ENCODE measurements around the gene KAZN.
"Not testable (repeated sequence)": the region's sequence is repeated elsewhere in the genome, so short reads cannot be mapped to it uniquely, and the experiment has no call there.

The KAZN gene

DNA sequence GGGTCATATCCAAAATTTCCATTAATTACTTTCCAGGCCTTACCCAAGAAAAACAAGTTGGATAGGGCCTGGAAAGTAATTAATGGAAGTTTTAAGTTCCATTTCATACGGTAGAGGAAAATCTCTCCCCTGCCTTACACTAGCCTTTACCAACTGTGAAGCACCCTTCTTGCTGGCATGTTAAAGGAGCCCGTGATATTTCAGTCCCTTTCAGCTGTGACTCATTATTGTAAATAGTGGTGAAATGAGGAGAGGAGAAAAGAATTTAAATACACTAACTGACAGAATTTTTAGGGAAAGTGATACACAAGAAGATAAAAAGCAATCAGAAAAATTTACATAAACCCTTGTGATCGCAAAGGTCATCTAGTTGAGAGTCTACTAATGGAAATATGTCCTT is 20.3 kb upstream of the KAZN start:
- no peak overlapping the region for H2AFZ ChIP-seq (ENCODE audit: insufficient read depth, low read length, poor library complexity)
- no peak overlapping the region for H2BK120ac ChIP-seq (ENCODE audit: insufficient read depth, low read length, poor library complexity)
- H3K4me1 ChIP-seq (ENCODE audit: control insufficient read depth in 1 of 2, insufficient read depth in 2 of 2, low read length in 2 of 2): peaks cover 0 to 3% of the 10 kb centered on the region in 2 experiments
- no peaks in the 10 kb centered on the region for H3K9me3 ChIP-seq (ENCODE audit: insufficient read depth, low read depth, low read length)
- no CpG with 5 or more reads among the region's 3 CpGs for WGBS (ENCODE audit: extremely low coverage, insufficient coverage, insufficient read length)
- H3K27ac ChIP-seq (ENCODE audit: low read depth, low read length): no peak overlapping the region
- H2BK12ac ChIP-seq (ENCODE audit: low read length): no peak overlapping the region
- H3K79me1 ChIP-seq (ENCODE audit: low read length): no peaks in the 10 kb centered on the region
- no peak overlapping the region for H3K18ac ChIP-seq (ENCODE audit: low read length)
- H2AK5ac ChIP-seq (ENCODE audit: low read length): no peak overlapping the region
- no peak overlapping the region for H4K91ac ChIP-seq (ENCODE audit: low read depth, low read length)
- no peaks in the 10 kb centered on the region for H3K36me3 ChIP-seq (ENCODE audit: control insufficient read depth in 1 of 2, insufficient read depth in 2 of 2, low read length in 2 of 2)
- no peak overlapping the region for H3K4me3 ChIP-seq (ENCODE audit: low read depth, low read length)
- no peak overlapping the region for H4K8ac ChIP-seq (ENCODE audit: low read depth, low read length)
- no peak for DNase-seq
- no peak overlapping the region for H4K12ac ChIP-seq (ENCODE audit: low read depth, low read length)
- no peak overlapping the region for H2BK5ac ChIP-seq (ENCODE audit: low read depth, low read length, poor library complexity)
- no peak overlapping the region for H3K23ac ChIP-seq (ENCODE audit: low read length)
- no peaks in the 10 kb centered on the region for H3K27me3 ChIP-seq (ENCODE audit: insufficient read depth, low read length)
- H3K4ac ChIP-seq (ENCODE audit: low read depth, low read length): no peak overlapping the region
- no peak overlapping the region for H3K9ac ChIP-seq (ENCODE audit: low read length)
- H3K79me2 ChIP-seq (ENCODE audit: control insufficient read depth, insufficient read depth, low read length, poor library complexity): no peaks in the 10 kb centered on the region
- H3K14ac ChIP-seq (ENCODE audit: low read length): no peak overlapping the region
- H3K4me2 ChIP-seq (ENCODE audit: low read length): no peak overlapping the region

DNA sequence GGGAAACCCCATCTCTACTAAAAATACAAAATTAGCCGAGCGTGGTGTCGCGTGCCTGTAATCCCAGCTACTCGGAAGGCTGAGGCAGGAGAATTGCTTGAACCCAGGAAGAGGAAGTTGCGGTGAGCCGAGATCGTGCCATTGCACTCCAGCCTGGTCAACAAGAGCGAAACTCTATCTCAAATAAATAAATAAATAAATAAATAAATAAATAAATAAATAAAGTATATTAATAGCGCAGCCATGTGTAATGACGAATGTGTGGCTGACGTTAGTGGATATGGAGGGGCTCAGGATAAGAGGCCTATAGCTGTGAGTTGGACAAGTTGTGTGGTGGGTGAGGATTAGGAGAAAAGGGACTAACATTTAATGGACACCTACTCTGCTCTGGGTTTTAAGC is 18.2 kb upstream of the KAZN start:
- not testable (repeated sequence) for H4K12ac ChIP-seq (ENCODE audit: low read depth, low read length); H3K4me2 ChIP-seq (ENCODE audit: low read length); H2BK5ac ChIP-seq (ENCODE audit: low read depth, low read length, poor library complexity); H3K36me3 ChIP-seq (ENCODE audit: control insufficient read depth in 1 of 2, insufficient read depth in 2 of 2, low read length in 2 of 2); H3K18ac ChIP-seq (ENCODE audit: low read length); DNase-seq; H3K79me1 ChIP-seq (ENCODE audit: low read length); H4K8ac ChIP-seq (ENCODE audit: low read depth, low read length); H3K4me3 ChIP-seq (ENCODE audit: low read depth, low read length); H2AK5ac ChIP-seq (ENCODE audit: low read length); H2BK12ac ChIP-seq (ENCODE audit: low read length); H3K14ac ChIP-seq (ENCODE audit: low read length); H2AFZ ChIP-seq (ENCODE audit: insufficient read depth, low read length, poor library complexity); H3K27ac ChIP-seq (ENCODE audit: low read depth, low read length); H3K4me1 ChIP-seq (ENCODE audit: control insufficient read depth in 1 of 2, insufficient read depth in 2 of 2, low read length in 2 of 2); H3K9ac ChIP-seq (ENCODE audit: low read length); H2BK120ac ChIP-seq (ENCODE audit: insufficient read depth, low read length, poor library complexity); H3K23ac ChIP-seq (ENCODE audit: low read length); H3K79me2 ChIP-seq (ENCODE audit: control insufficient read depth, insufficient read depth, low read length, poor library complexity); H4K91ac ChIP-seq (ENCODE audit: low read depth, low read length); H3K9me3 ChIP-seq (ENCODE audit: insufficient read depth, low read depth, low read length); H3K27me3 ChIP-seq (ENCODE audit: insufficient read depth, low read length); H3K4ac ChIP-seq (ENCODE audit: low read depth, low read length)
- no CpG with 5 or more reads among the region's 12 CpGs for WGBS (ENCODE audit: extremely low coverage, insufficient coverage, insufficient read length)

DNA sequence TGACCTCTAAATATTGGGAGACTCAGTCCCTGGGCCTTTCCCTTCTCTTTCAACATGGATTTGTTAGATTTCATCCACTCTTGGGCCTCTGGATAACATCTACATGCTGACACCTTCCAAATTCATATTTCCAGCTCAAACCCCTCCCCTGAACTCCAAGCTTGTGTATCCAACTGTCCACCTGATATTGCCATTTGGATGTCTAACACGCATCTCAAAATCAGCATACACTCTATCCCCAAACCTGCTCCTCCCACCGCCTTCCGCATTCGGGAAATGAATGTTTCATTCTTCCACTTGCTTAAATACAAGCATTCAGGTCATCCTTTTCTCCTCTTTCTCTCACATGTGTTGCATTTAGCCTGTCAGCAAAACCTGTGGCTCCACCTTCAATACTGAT is 17.5 kb upstream of the KAZN start:
- Histone ChIP-seq H3K36me3 (ENCODE audit: control insufficient read depth in 1 of 2, insufficient read depth in 2 of 2, low read length in 2 of 2) (no peaks in the 10 kb centered on the region), H2AFZ (ENCODE audit: insufficient read depth, low read length, poor library complexity) (no peak overlapping the region), H3K9ac (ENCODE audit: low read length) (no peak overlapping the region), H3K79me1 (ENCODE audit: low read length) (no peaks in the 10 kb centered on the region), H3K79me2 (ENCODE audit: control insufficient read depth, insufficient read depth, low read length, poor library complexity) (no peaks in the 10 kb centered on the region), H3K4ac (ENCODE audit: low read depth, low read length) (no peak overlapping the region), H3K23ac (ENCODE audit: low read length) (no peak overlapping the region), H3K4me1 (ENCODE audit: control insufficient read depth in 1 of 2, insufficient read depth in 2 of 2, low read length in 2 of 2) (peaks cover 0 to 3% of the 10 kb centered on the region in 2 experiments), H3K4me2 (ENCODE audit: low read length) (no peak overlapping the region), H4K8ac (ENCODE audit: low read depth, low read length) (no peak overlapping the region), H2AK5ac (ENCODE audit: low read length) (no peak overlapping the region), H3K4me3 (ENCODE audit: low read depth, low read length) (no peak overlapping the region), H3K14ac (ENCODE audit: low read length) (no peak overlapping the region), H2BK5ac (ENCODE audit: low read depth, low read length, poor library complexity) (no peak overlapping the region), H2BK120ac (ENCODE audit: insufficient read depth, low read length, poor library complexity) (no peak overlapping the region), H4K91ac (ENCODE audit: low read depth, low read length) (no peak overlapping the region), H2BK12ac (ENCODE audit: low read length) (no peak overlapping the region), H3K18ac (ENCODE audit: low read length) (no peak overlapping the region), H3K9me3 (ENCODE audit: insufficient read depth, low read depth, low read length) (no peaks in the 10 kb centered on the region), H3K27me3 (ENCODE audit: insufficient read depth, low read length) (no peaks in the 10 kb centered on the region), H4K12ac (ENCODE audit: low read depth, low read length) (no peak overlapping the region), H3K27ac (ENCODE audit: low read depth, low read length) (no peak overlapping the region)
- no CpG with 5 or more reads among the region's 4 CpGs for WGBS (ENCODE audit: extremely low coverage, insufficient coverage, insufficient read length)
- DNase-seq: no peak

DNA sequence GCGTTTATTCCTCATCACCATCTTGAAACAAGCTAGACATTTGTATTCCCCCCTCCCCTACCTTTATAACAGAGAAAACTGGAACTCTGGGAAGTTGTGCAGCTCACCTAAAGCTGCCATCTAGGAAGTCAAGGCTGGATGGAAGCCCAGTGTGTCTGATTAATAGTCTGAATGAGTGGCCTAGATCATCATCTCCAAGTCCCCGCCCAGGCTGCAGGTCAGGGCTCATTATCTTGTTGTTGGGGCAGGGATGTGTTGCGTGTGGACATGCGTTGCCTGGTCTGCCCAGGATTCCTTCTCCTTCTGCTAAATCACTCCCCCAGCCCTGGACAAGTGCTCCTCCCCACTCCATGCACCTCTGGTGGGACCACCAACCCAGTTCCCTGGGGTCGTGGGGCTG is 14.7 kb upstream of the KAZN start:
- H3K36me3 ChIP-seq (ENCODE audit: control insufficient read depth in 1 of 2, insufficient read depth in 2 of 2, low read length in 2 of 2): no peaks in the 10 kb centered on the region
- no peak overlapping the region for H3K4me3 ChIP-seq (ENCODE audit: low read depth, low read length)
- H3K18ac ChIP-seq (ENCODE audit: low read length): no peak overlapping the region
- H3K27me3 ChIP-seq (ENCODE audit: insufficient read depth, low read length): no peaks in the 10 kb centered on the region
- H2AK5ac ChIP-seq (ENCODE audit: low read length): no peak overlapping the region
- DNase-seq: no peak
- H3K4ac ChIP-seq (ENCODE audit: low read depth, low read length): no peak overlapping the region
- H2BK12ac ChIP-seq (ENCODE audit: low read length): no peak overlapping the region
- no peak overlapping the region for H2BK5ac ChIP-seq (ENCODE audit: low read depth, low read length, poor library complexity)
- no peak overlapping the region for H3K4me2 ChIP-seq (ENCODE audit: low read length)
- no peak overlapping the region for H4K8ac ChIP-seq (ENCODE audit: low read depth, low read length)
- no peak overlapping the region for H3K14ac ChIP-seq (ENCODE audit: low read length)
- no peak overlapping the region for H3K23ac ChIP-seq (ENCODE audit: low read length)
- H3K9ac ChIP-seq (ENCODE audit: low read length): no peak overlapping the region
- no peak overlapping the region for H4K91ac ChIP-seq (ENCODE audit: low read depth, low read length)
- no CpG with 5 or more reads among the region's 5 CpGs for WGBS (ENCODE audit: extremely low coverage, insufficient coverage, insufficient read length)
- H4K12ac ChIP-seq (ENCODE audit: low read depth, low read length): no peak overlapping the region
- peaks cover 1% of the 10 kb centered on the region for H3K9me3 ChIP-seq (ENCODE audit: insufficient read depth, low read depth, low read length)
- no peaks in the 10 kb centered on the region for H3K79me1 ChIP-seq (ENCODE audit: low read length)
- H3K4me1 ChIP-seq (ENCODE audit: control insufficient read depth in 1 of 2, insufficient read depth in 2 of 2, low read length in 2 of 2): no peaks in the 10 kb centered on the region
- no peak overlapping the region for H3K27ac ChIP-seq (ENCODE audit: low read depth, low read length)
- no peak overlapping the region for H2BK120ac ChIP-seq (ENCODE audit: insufficient read depth, low read length, poor library complexity)
- H3K79me2 ChIP-seq (ENCODE audit: control insufficient read depth, insufficient read depth, low read length, poor library complexity): no peaks in the 10 kb centered on the region
- no peak overlapping the region for H2AFZ ChIP-seq (ENCODE audit: insufficient read depth, low read length, poor library complexity)
